Activated CD4-positive, alpha-beta memory T cell treated with anti-CD3 and anti-CD28 coated beads for 36 hours (primary cell): ENCODE measurements around the gene IDI2. TPM values are rescaled to one million over a fixed set of nuclear protein-coding genes. Genes with fewer than 3 reads are reported as not detected.

Source experiments
- CTCF ChIA-PET: fragments of 350-600 bp; sonication (Branson Sonifier 250); formaldehyde crosslinking; loops from one replicate; lab custom pipeline; 2021; ENCODE audit warnings: antibody characterized with exemption, inconsistent platforms; lab: Charles Lee
- POLR2A ChIA-PET: fragments of 350-600 bp; sonication (Branson Sonifier 250); formaldehyde crosslinking; loops from one replicate; lab custom pipeline; 2021; ENCODE audit warnings: antibody characterized with exemption; lab: Charles Lee
- DNase-seq: peaks from one replicate; pipeline ENCODE4 v3.0.0-alpha.2; 2020
- H3K27ac Mint-ChIP-seq: one replicate; pipeline ENCODE4 v1.8.0; 2021; ENCODE audit warnings: mixed read lengths
- H3K27me3 Mint-ChIP-seq: one replicate; pipeline ENCODE4 v1.8.0; 2021; ENCODE audit warnings: mixed read lengths
- H3K36me3 Mint-ChIP-seq: one replicate; pipeline ENCODE4 v1.8.0; 2021; ENCODE audit warnings: mixed read lengths
- H3K4me1 Mint-ChIP-seq: one replicate; pipeline ENCODE4 v1.8.0; 2021; ENCODE audit warnings: low read depth, mixed read lengths
- H3K4me3 Mint-ChIP-seq: one replicate; pipeline ENCODE4 v1.8.0; 2021; ENCODE audit warnings: mild to moderate bottlenecking, mixed read lengths
- H3K9me3 Mint-ChIP-seq: one replicate; pipeline ENCODE4 v1.8.0; 2021; ENCODE audit warnings: mixed read lengths
- intact Hi-C: fragments of 100-400 bp; cut with micrococcal nuclease; formaldehyde crosslinking; loops from one replicate; pipeline ENCODE4 v1.15.1; 2023
- total RNA-seq, 2 experiments: library from RNA; stranded (reverse); gene quantifications; one replicate each; pipeline ENCODE4 v1.2.3, GENCODE V29; 2021

IDI2 gene
- total RNA-seq, 2 experiments from 2014 or later = not detected

DNA sequence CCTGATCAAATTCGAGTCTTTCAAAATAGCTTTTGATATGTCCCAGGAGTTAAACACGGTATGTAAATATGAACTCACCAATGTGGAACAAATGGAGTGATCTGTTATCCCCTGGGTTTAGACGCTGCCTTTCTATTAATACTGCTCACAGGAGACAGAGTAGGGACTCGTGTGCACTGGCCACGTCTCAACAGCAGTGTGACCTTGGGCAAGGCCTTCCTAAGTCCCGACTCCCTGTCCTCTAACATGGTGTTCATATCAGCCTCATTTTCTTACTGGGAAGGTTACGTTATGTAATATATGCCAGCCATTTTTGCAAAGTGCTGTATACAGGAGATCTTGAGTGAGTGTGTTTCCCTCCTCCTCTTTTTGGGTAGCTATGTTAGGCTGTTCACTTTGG lies 32.4 kb upstream of the IDI2 start:
- DNase-seq = no peak
- ChIA-PET POLR2A (interaction anchor here (1.7 kb wide), 1 partner anchor 9 kb away, joined by 7 read pairs; the partner anchor contains the start of gene IDI1), CTCF (interaction anchor here (1.1 kb wide), 1 partner anchor 52 kb away, joined by 3 read pairs; no protein-coding TSS in a partner anchor)
- Mint-ChIP-seq H3K4me3 (peak overlapping the region; percentile 92), H3K36me3 (peaks cover 22% of the 10 kb centered on the region), H3K27ac (peak overlapping the region; percentile 93), H3K27me3 (no peaks in the 10 kb centered on the region), H3K4me1 (peaks cover 82% of the 10 kb centered on the region), H3K9me3 (no peaks in the 10 kb centered on the region)
- intact Hi-C loops = no loop called here

DNA sequence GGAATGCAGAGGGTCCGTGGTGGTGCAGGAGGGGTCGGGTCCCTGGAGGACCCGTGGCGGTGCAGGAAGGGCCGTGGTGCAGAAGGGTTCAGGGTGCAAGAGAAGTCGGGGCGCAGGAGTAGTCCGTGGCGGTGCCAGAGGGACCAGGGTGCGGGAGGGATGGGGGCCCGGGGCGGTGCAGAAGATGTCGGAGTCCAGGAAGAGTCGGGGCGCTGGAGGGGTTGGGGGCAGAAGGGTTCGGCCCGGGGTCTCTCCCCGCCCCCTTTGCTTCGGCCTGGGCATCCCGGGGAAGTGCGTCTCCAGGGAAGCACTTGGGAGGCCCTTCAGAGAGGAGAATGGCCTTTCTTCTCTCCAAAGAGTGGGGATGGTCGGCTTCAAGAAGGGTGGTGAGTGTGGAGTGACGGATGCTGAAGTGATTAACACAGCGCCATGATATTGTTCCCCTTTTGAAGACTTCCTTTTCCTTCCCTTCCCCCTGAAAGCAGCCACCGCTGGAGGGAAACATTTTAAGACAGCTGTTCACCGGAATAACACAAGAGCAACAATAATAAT lies 31.5 kb upstream of the IDI2 start:
- intact Hi-C loops = no loop called here
- Mint-ChIP-seq H3K4me3 (peak overlapping the region; percentile 92), H3K27me3 (no peaks in the 10 kb centered on the region), H3K9me3 (no peaks in the 10 kb centered on the region), H3K27ac (peak overlapping the region; percentile 93), H3K36me3 (peaks cover 25% of the 10 kb centered on the region), H3K4me1 (peaks cover 82% of the 10 kb centered on the region)
- CTCF ChIA-PET = interaction anchor here (1.1 kb wide), 1 partner anchor 53 kb away, joined by 3 read pairs; no protein-coding TSS in a partner anchor
- POLR2A ChIA-PET = interaction anchor here (1.7 to 2.5 kb wide), 2 partner anchors 8 to 69 kb away, joined by 7 to 11 read pairs; partner anchors contain the start of genes GTPBP4 and IDI1
- DNase-seq = no peak

DNA sequence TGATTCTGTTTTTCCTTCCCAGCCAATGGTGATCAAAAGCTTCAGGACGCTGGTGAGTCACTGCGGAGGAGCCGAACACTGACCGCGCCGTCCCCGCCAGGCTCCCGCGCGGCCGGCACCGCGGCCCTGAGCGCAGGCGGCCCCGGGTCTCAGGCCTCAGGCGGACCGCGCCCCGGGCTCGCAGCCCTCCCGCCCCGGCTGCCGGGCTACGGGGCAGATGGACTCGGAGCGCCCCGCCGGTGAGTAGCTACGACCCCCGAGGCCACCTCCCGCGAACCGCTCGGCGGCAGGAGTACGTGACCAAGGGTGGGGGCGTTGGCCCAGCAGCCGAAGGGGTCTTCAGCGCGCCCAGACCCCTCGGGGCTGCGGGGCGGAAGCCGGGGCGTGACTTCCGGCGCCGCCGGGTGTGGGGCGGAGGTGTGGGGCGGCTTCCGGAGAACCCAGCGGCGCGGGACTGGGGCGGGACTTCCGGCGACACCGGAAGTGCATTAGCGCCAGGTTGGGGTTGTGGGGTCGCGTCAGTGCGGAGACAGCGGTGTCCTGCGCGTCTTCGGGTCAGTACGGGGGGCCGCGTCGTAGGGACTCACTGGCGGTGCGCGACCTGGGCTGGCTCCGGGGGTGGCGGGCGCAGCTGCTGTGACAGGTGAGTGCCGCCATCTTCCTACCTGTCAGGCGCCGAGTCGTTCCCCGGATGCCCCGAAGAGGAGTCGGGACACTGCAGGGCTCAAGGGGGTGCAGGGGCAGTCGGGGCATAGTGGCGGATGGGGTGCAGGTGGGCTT lies 30.9 kb upstream of the IDI2 start, which contains the start of gene WDR37:
TSS of gene WDR37 (plus strand) at position 60 of the 780 bp plus-strand sequence. CDS start 15,771 bp downstream, outside the sequence.
- H3K27ac Mint-ChIP-seq = peak within 1 kb of the TSS; percentile 93
- peak within 1 kb of the TSS; percentile 92 for H3K4me3 Mint-ChIP-seq
- peaks cover 28% of the 10 kb centered on the region for H3K36me3 Mint-ChIP-seq
- H3K4me1 Mint-ChIP-seq = peaks cover 82% of the 10 kb centered on the region
- peak; percentile 90 for DNase-seq
- ChIA-PET POLR2A (interaction anchor here (0.6 to 2.5 kb wide), 7 partner anchors 12 to 552 kb away, joined by 4 to 11 read pairs (median 5); partner anchors contain the start of genes GTPBP4 and LARP4B), CTCF (interaction anchor here (0.8 to 1.6 kb wide), 2 partner anchors 25 to 68 kb away, joined by 4 read pairs; partner anchors contain the start of gene GTPBP4)
- H3K27me3 Mint-ChIP-seq = no peaks in the 10 kb centered on the region
- intact Hi-C loops = loop anchor here (1.0 kb wide), 1 partner anchor 8 kb away; no protein-coding TSS in a partner anchor
- no peaks in the 10 kb centered on the region for H3K9me3 Mint-ChIP-seq

DNA sequence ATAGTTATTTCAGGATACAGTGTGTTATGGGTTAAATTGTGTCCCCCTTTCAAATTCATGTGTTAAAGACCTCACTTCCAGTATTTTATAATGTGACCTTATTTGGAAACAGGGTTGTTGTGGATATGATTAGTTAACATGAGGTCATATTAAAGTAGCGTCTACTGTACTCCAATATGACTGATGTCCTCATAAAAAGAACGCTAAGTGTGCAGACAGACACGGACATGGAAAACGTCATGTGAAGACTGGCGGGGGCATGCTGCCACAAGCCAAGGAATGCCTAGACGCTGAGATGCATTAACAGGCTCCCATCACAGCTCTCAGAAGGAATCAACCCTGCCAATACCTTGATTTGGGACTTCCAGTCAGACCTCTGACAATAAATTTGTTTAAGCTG lies 29.0 kb upstream of the IDI2 start:
- CTCF ChIA-PET = no interaction called here
- no peak for DNase-seq
- intact Hi-C loops = no loop called here
- POLR2A ChIA-PET = interaction anchor here (2.5 kb wide), 1 partner anchor 67 kb away, joined by 11 read pairs; the partner anchor contains the start of gene GTPBP4
- H3K27me3 Mint-ChIP-seq = no peaks in the 10 kb centered on the region
- H3K36me3 Mint-ChIP-seq = peaks cover 34% of the 10 kb centered on the region
- no peak overlapping the region for H3K27ac Mint-ChIP-seq
- H3K4me3 Mint-ChIP-seq = peak overlapping the region; percentile 83
- H3K9me3 Mint-ChIP-seq = no peaks in the 10 kb centered on the region
- H3K4me1 Mint-ChIP-seq = peaks cover 77% of the 10 kb centered on the region

- peak overlapping the region; percentile 93 for H3K4me3 Mint-ChIP-seq
- intact Hi-C loops = no loop called here
- no peaks in the 10 kb centered on the region for H3K9me3 Mint-ChIP-seq
- peaks cover 39% of the 10 kb centered on the region for H3K36me3 Mint-ChIP-seq
- DNase-seq = peak; percentile 73
- ChIA-PET POLR2A (interaction anchor here (1.1 to 1.2 kb wide), 2 partner anchors 9 to 14 kb away, joined by 5 to 6 read pairs; no protein-coding TSS in a partner anchor), CTCF (interaction anchor here (0.6 to 1.6 kb wide), 5 partner anchors 12 to 156 kb away, joined by 3 to 6 read pairs (median 3); no protein-coding TSS in a partner anchor)
- peak overlapping the region; percentile 98 for H3K27ac Mint-ChIP-seq
- peaks cover 64% of the 10 kb centered on the region for H3K4me1 Mint-ChIP-seq
- no peaks in the 10 kb centered on the region for H3K27me3 Mint-ChIP-seq
Measured at GRCh38 chr10:1050554-1050953, 24.9 kb upstream of the IDI2 start.

- H3K27me3 Mint-ChIP-seq = no peaks in the 10 kb centered on the region
- H3K27ac Mint-ChIP-seq = peak overlapping the region; percentile 98
- peaks cover 42% of the 10 kb centered on the region for H3K36me3 Mint-ChIP-seq
- intact Hi-C loops = no loop called here
- ChIA-PET POLR2A (interaction anchor here (1.1 to 1.9 kb wide), 3 partner anchors 9 to 62 kb away, joined by 5 to 6 read pairs (median 6); partner anchors contain the start of gene GTPBP4), CTCF (interaction anchor here (0.6 to 1.8 kb wide), 6 partner anchors 13 to 319 kb away, joined by 3 to 6 read pairs (median 3); partner anchors contain the start of gene GTPBP4)
- peak; percentile 37 for DNase-seq
- no peaks in the 10 kb centered on the region for H3K9me3 Mint-ChIP-seq
- H3K4me1 Mint-ChIP-seq = peaks cover 64% of the 10 kb centered on the region
- peak overlapping the region; percentile 93 for H3K4me3 Mint-ChIP-seq
Measured at GRCh38 chr10:1050145-1050544, 24.5 kb upstream of the IDI2 start.

- Mint-ChIP-seq H3K4me1 (peaks cover 64% of the 10 kb centered on the region), H3K4me3 (peak overlapping the region; percentile 93), H3K27me3 (no peaks in the 10 kb centered on the region), H3K36me3 (peaks cover 45% of the 10 kb centered on the region), H3K9me3 (no peaks in the 10 kb centered on the region), H3K27ac (peak overlapping the region; percentile 98)
- ChIA-PET CTCF (interaction anchor here (0.7 to 1.8 kb wide), 4 partner anchors 15 to 319 kb away, joined by 3 to 6 read pairs (median 4); partner anchors contain the start of gene GTPBP4), POLR2A (interaction anchor here (0.7 to 1.9 kb wide), 11 partner anchors 8 to 310 kb away, joined by 3 to 14 read pairs (median 5); partner anchors contain the start of genes GTPBP4 and LARP4B)
- no peak for DNase-seq
- intact Hi-C loops = loop anchor here (1.0 to 2.0 kb wide), 3 partner anchors 13 to 118 kb away; partner anchors contain the start of gene LARP4B
Measured at GRCh38 chr10:1049425-1049958, 23.8 kb upstream of the IDI2 start.

DNA sequence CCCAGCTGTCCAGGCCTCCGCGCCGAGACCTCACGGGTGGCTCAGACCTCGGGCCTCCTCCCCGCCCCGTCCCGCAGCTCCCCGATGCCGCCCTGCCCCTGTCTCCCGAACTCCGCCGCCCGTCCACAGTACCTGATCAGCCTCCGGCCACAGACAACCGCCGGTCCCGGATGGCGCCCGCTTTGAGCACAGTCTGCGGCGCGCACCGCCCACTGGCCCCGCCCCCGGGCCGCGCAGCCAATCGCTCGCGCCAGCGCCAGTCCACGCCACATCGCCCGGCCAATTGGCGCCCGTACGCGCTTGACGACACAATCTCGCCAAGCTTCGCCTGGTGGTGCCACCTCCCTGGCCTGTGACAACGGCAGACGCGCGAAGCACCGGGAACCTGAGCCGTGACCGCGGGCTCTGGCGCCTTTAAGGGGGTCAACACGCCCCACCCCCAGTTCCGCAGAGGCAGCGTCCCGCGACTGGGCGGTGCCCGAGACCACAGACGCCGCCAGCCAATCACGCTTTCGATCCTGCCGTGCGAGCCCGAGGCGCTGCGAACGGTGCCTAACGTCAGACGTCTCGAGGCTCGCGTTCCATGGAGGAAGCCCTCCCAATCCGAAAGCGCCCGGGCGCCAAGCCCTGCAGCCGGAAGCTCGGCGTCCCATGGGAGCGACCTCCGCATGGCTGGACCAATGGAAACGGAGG lies 23.2 kb upstream of the IDI2 start, which contains the start of gene IDI1:
TSS of gene IDI1 (minus strand) at position 388 of the 693 bp plus-strand sequence. CDS start at position 272, 116 bp downstream.
- Mint-ChIP-seq H3K9me3 (no peaks in the 10 kb centered on the region), H3K27ac (peak within 1 kb of the TSS; percentile 98), H3K4me1 (peaks cover 64% of the 10 kb centered on the region), H3K4me3 (peak within 1 kb of the TSS; percentile 93), H3K27me3 (no peaks in the 10 kb centered on the region), H3K36me3 (peaks cover 47% of the 10 kb centered on the region)
- ChIA-PET CTCF (interaction anchor here (1.2 to 1.8 kb wide), 3 partner anchors 16 to 61 kb away, joined by 3 to 6 read pairs (median 6); partner anchors contain the start of gene GTPBP4), POLR2A (interaction anchor here (0.7 to 1.9 kb wide), 10 partner anchors 9 to 310 kb away, joined by 3 to 14 read pairs (median 4); partner anchors contain the start of genes GTPBP4 and LARP4B)
- intact Hi-C loops = loop anchor here (1.0 to 2.0 kb wide), 5 partner anchors 7 to 118 kb away; partner anchors contain the start of genes GTPBP4, LARP4B and WDR37
- DNase-seq = peak; percentile 97

GRCh38 chr10:1048349-1048731 lies 22.7 kb upstream of the IDI2 start:
- CTCF ChIA-PET = interaction anchor here (1.8 kb wide), 1 partner anchor 60 kb away, joined by 6 read pairs; the partner anchor contains the start of gene GTPBP4
- Mint-ChIP-seq H3K9me3 (no peaks in the 10 kb centered on the region), H3K27ac (peak overlapping the region; percentile 98), H3K36me3 (peaks cover 46% of the 10 kb centered on the region), H3K27me3 (no peaks in the 10 kb centered on the region), H3K4me3 (peak overlapping the region; percentile 93), H3K4me1 (peaks cover 64% of the 10 kb centered on the region)
- POLR2A ChIA-PET = interaction anchor here (0.9 to 1.9 kb wide), 7 partner anchors 10 to 60 kb away, joined by 3 to 14 read pairs (median 5); partner anchors contain the start of gene GTPBP4
- intact Hi-C loops = loop anchor here (1.0 to 2.0 kb wide), 3 partner anchors 8 to 60 kb away; partner anchors contain the start of genes GTPBP4 and WDR37
- DNase-seq = peak; percentile 76

DNA sequence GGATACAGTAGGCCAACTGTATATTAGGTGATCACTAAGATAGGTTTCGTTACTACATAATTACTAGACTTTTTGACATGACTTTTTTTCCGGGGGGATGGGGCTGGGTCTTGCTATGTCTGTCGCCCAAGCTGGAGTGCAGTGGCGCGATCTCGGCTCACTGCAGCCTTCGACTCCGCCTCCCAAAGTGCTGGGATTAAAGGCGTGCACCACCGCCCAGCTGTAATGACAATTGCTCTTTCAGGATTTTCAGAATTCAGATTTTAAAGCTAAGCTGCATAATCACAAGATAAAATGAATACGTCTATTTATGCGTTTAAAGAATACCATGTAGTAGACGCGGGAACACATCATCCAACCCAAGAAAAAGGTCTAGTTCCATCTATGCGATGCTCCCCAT lies 22.3 kb upstream of the IDI2 start:
- Mint-ChIP-seq H3K4me1 (peaks cover 64% of the 10 kb centered on the region), H3K9me3 (no peaks in the 10 kb centered on the region), H3K27me3 (no peaks in the 10 kb centered on the region), H3K27ac (peak overlapping the region; percentile 98), H3K4me3 (peak overlapping the region; percentile 93), H3K36me3 (peaks cover 50% of the 10 kb centered on the region)
- intact Hi-C loops = loop anchor here (1.0 to 2.0 kb wide), 3 partner anchors 8 to 60 kb away; partner anchors contain the start of genes GTPBP4 and WDR37
- POLR2A ChIA-PET = interaction anchor here (1.2 to 1.9 kb wide), 3 partner anchors 10 to 60 kb away, joined by 6 to 14 read pairs (median 7); partner anchors contain the start of gene GTPBP4
- peak; percentile 42 for DNase-seq
- CTCF ChIA-PET = no interaction called here
